GM19035 (cell line): ENCODE results near the gene CSAD.
"Not testable (repeated sequence)": the region's sequence is repeated elsewhere in the genome, so short reads cannot be mapped to it uniquely, and the experiment has no call there.

Experiments used
- ATAC-seq: cut with Tn5 transposase; IDR thresholded peaks from one replicate; pipeline ENCODE4 v1.9.1; 2021; ENCODE audit not compliant: unreplicated experiment

CSAD gene

DNA sequence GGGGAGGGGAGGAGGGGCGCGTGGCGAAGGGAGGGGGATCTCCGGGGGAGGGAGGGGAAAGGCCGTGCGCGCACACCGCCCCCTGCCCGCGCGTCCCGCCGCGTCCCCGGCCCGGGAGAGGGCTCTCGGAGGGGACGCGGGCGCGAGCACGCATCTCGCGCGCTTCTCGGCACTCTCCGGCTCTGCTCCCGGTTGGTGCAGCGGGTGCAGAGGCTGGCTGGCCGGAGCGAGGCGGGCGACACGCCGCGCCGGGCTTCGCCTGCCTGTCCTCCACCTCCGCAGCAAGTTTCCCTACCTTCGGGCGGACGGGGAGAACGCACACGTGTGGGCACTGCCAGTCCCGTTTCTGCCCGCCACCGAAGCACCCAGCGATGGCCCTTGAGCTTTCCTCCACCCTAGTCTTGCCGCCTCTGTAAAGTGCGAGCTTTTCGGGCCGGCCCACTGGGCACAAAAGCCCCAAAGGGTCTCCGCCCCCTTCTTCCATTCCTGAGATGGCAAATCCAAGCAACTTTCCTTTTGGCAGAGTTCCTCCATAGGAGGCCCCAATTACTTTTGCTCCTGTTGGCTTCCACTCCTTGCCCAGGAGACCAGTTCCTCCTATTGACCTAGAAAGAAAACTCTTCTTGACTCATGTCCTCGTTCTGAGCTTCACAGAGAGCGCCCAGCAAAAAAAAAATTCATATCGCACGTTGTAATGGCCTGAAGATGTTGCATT, 363 bp upstream of the CSAD start:
- ATAC-seq, result peak; percentile 43

DNA sequence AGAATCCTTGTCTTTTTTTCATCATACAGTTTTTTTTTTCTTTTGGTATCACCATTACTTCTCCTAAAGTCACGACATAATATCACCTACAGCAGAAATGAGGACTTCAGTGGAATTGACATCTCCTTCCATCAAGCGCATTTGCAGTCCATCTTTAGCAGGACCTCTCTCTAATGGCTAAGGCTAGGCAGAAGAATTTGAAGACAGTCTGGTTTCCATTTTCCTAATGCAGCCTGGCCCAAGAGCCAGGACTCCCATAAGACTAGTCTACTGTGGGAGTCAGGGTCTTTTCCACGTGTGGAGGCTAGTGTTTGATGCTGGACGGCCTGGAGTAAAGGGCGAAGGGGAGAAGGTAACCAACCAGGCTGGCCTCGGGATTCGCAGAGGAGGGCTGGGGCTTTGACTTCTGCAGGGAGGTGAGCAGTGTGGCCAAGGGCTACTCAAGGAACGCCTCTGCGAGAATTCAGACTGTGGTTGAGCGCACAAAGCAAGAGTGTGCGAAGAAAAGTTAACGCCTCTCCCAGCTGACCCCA, 972 bp downstream of the CSAD start:
- peak; percentile 3 for ATAC-seq

DNA sequence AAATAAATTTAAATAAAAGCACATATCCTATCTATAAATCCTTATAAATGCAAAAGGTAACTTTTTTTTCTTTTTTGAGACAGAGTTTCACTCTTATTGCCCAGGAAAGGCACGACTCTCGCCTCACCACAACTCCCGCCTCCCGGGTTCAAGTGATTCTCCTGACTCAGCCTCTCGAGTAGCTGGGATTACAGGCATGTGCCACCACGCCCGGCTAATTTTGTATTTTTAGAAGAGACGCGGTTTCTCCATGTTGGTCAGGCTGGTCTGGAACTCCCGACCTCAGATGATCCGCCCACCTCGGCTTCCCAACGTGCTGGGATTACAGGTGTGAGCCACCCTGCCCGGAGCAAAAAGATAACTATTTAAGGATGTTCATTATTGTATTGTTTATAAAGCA, 1.9 kb downstream of the CSAD start:
- not testable (repeated sequence) for ATAC-seq

DNA sequence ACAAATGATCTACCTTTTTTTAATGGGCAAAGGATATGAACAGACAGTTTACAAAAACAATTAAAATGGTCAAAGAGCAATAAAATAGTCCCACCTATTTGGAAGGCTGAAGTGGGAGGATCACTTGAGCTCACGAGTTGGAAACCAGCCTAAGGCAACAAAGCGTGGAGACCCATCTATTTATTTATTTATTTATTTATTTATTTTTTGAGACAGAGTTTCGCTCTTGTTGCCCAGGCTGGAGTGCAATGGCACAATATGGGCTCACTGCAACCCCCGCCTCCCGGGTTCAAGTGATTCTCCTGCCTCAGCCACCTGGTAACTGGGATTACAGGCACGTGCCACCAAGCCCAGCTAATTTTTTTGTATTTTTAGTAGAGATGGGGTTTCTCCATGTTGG, 3.3 kb downstream of the CSAD start:
- ATAC-seq, result not testable (repeated sequence)

DNA sequence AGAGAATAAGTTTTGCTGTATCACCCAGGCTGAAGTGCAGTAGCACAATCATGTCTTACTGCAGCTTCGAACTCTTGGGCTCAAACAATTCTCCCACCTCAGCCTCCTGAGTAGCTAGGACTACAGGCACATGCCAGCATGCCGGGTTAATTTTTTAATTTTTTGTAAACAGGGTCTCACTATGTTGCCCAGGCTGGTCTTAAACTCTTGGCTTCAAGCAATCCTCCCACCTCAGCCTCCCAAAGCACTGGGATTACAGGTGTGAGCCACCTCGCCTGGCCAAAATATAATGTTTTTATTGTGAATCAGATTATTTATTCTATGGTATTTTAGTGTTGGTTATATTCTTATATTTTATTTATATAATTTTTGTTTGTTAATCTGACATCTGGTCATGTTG, 4.0 kb downstream of the CSAD start:
- no peak for ATAC-seq

DNA sequence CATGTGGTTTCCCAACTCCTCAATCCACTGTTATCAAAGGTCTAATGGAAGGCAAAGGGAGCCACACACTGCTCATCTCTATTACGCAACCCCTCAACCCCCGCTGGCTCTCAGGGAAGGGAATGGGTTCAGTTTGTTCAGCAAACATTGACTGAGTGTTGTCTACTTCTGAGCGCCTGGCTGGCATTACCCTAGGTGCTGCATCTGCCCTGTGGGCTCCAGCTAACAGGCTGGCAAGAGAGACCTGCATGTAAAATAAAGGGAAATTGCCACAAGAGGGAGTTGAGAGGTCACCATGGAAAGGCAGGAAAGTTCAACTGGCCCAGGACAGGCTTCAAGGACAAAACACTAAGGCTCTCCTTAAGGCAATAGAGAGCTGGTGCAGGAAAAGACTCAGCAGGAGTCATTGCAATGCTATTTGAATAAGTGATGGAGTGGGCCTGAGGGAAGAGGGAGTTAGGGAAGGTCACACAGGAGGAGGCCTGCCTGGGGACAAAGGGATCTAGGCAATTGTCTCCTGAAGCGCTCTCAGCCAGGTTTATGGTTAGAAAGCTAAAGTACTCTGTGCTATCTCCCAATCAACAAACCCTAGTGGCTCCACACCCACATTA, 5.7 kb downstream of the CSAD start:
- ATAC-seq, result no peak

DNA sequence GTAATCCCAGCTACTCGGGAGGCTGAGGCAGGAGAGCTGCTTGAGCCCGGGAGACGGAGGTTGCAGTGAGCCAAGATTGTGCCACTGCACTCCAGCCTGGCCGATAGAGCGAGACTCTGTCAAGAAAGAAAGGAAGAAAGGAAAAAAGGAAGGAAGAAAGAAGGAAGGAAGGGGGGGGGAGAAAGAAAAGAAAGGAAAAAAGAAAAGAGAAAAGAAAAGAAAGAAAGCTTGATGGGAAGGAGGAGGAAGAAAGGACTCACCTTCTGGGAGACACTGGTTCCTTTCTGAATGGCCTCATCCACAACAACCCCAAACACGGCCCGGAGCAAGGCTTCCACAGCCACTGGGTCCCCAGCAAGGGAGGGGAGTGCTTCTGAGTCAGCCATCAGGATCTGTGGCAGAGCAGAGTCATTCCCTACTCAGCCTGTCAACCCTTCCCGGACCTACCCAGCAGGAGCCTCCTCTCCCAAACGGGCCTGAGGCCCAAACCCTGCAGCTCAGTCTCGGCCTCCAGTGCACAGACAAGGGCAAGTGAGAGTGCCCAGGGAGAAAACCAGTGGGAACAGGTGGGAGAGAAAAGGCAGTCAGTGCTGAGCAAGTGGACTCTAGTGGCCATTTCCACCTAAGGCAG, 7.5 kb downstream of the CSAD start:
- no peak for ATAC-seq

DNA sequence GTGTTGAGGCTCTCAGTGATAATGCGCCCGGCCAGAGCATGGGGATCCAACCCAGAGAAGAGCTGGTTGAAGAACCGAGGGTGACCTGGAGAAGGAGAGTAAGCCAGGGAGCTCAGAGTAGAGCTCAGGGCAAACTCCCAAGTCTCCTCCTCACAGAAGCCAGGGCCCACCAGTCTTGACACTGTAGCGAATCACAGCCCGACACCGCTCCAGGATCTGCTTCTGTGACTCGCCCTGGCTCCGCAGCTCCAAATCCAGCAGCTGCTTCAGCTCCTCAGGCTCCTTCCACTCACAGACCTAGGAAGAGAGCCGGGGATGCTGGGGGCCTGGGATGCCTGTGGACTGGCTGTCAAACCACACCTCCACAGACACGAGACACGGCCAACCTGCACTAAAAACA, 8.4 kb downstream of the CSAD start:
- ATAC-seq, result no peak

DNA sequence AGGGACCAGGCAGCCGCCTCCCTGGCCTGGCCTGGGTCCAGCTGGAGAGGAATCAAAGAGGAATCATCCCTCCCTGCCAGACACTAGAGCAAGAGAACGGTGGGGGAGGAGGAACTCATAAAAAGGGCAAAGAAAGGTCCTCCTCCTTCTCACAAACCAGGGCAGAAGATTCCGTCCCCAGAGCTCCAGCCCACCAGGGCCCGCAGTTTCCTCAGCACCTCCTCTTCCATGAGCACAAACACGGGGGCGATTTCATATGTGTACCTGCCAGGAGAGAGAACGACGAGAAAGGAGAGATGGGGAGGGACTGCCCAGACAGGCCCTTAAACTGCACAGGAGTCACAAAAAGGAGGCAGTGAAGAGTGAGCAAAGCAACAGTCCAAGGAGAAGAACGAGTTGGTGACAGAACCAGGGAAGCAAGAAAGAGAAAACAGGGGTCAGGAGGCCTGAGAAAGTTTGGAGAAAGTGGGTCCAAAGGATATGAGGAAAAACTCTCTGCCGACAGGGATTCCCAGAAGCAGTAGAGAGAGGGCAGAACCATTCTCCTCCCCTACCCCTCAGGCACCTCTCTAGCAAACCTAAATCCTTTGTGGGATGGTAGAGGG, 8.9 kb downstream of the CSAD start:
- no peak for ATAC-seq

DNA sequence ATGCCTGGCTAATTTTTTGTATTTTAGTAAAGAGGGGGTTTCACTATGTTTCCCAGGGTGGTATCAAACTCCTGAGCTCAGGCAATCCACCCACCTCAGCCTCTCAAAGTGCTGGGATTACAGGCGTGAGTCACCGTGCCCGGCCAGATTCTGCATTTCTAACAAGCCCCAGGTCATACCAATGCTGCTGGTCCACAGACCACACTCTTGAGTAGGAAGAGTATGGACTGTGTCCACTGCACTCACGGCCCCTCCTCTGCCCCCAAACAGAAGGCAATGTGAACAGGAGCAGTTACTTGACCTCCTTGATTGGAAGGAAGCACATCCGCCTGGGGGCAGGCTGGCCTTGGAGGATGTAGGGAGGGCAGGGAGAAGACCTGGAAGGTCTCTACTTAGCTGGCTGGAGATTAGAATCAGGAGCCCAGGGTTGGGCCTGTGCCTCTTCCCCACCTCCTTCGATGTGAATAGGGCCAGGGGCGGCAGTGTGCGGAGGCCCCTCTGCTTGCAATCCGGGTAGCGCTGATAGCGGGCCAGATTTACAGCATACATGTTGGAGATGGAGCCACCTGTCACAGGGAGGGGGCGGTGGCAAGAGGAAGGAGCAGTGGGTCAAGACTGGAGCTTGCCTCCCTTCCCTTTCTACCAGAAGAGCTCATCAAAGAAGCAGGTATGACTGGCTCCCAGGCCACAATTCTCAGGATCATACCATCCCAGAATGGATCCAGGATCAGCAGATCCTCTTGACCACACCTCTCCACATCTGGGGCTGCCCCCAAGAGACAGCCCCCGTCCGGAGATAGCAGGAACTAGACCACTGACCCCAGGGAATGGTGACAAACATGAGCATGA, 9.6 kb downstream of the CSAD start:
- ATAC-seq, result no peak

DNA sequence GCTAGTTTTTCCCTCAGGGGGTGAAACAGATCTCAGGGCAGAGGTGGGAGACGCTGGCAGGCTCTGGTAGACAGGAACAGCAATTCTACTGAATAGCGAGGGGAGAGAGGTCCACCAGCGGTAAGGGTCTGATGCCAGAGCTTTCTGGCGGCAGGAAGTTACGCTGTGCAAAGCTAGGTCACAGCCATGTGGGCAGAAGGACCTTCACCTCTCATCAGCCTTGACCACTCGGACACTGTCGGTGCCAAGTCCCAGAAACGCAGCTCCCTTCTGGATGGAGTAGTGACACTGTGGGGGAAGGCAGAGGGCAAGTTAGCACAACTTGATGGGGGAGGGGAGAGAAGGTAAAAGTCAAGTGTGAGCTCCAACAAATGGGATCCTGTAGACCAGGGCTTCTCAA, 10.5 kb downstream of the CSAD start:
- ATAC-seq, result no peak

DNA sequence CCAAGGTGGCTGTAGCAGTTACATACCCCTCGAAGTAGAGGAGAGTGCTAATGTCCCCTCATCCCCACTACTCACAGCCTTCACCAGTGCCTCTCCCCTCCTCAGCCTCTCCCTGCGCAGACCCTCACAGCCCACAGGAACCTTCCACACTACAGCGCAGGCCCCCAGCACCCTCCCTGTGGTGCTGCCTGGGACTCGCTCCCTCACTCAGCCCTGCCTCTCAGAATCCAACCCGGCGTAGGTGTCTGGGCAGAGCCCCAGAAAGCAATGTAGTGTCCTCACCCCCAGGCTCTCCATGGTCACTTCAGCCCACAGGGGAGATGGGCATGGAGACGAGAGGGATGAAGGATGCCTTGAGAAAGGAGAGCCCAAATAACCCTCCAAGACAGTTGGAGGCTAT, 11.1 kb downstream of the CSAD start:
- no peak for ATAC-seq

DNA sequence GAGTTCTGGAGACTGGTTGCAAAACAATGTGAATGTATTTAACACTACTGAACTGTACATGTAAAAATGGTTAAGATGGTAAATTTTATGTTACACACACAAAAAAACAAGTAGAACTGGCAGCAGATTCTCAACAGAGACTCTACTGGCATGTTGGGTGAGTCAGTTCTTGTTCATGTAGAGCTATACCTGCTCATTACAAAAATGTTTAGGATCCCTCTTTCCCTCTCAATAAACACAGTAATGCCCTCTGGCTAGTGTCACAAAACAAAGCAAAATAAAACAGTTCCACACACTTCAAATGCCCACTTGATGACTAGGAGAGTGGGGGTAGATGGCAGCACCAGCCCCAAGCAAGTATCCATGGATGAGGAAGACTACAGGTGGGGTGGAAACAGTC, 13.9 kb downstream of the CSAD start:
- no peak for ATAC-seq

DNA sequence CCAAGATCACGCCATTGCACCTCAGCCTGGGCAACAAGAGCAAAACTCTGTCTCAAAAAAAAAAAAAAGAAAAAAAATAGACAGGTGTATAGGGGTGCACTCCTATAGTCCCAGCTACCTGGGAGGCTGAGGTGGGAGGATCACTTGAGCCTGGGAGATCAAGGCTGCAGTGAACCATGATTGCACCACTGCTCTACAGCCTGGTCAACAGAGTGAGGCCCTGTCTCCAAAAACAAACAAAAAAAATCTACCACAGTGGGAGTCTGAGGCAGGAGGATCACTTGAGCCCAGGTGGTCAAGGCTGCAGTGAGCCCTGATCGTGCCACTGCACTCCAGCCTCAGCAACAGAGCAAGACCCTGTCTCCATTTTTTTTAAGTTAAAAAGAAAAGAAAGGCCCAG, 17.7 kb downstream of the CSAD start:
- not testable (repeated sequence) for ATAC-seq

DNA sequence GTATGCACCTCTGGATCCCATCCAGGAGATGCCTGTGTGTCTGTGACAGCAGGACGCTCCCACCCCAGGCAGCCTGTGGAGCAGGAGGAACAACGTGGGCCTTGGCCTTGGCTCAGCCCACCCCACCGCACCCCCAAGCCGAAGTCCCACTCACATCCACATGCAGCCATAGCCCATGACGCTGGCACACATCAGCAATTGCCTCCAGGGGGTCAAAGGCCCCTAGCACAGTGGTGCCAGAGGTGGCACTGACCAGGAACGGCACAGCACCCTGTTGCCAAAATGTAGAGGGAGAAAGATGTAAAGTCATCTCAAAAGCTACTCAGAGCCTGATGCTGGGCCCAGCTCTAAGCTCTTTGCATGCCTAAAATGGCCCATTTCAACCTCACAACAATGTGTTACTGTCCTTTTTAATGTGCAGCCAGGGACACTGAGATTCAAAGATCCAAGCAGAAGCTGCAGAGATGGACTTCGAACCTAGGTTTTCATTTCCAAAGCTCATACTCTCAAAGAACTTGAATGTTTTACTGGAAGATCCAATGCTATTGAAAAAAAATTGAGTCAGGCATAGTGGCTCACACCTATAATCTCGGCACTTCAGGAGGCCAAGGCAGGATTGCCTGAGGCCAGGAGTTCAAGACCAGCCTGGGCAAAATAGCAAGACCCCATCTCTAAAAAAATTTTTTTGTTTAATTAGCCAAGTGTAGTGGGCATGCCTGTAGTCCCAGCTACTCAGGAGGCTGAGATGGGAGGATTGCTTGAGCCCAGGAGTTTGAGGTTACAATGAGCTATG, 19.4 kb downstream of the CSAD start:
- no peak for ATAC-seq

DNA sequence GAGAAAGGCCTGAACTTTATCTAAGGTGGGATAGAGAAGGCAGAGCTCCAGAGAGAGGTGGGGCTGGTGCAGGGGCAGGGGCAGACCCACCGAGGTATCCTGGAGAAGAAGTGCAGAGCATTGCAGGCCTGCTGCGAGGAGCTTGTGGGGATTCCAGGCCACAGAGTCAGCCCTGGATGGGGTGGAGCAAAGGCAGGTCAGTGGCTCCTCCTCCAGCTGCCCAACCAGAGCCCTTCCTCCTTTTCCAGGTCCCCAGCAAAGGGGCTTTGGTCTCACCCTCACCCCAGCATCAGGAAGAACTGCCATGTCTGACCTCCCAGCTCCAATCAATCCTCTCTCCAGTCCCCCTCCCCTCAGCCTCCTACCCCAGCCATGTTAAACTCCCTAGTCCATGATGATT, 20.1 kb downstream of the CSAD start:
- ATAC-seq, result no peak

DNA sequence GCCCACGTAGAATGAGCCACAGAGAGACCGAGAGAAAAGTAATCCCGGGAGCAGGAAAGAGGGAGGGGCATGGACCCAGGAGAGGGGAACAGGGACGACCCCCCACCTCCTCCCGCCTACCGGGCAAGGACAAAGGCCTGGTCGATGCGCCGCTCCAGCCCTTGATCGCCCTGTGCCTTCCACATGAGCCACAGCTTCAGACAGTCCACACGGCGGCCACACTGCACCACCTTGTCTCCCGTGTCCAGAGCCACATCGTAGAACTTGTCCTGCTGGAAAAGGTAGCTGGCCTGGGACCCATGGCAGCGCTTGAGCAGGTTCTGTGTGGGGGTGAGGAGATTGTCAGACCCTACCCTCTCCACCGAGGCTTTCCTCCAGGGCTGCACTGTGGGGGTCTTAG, 20.7 kb downstream of the CSAD start:
- ATAC-seq, result no peak

DNA sequence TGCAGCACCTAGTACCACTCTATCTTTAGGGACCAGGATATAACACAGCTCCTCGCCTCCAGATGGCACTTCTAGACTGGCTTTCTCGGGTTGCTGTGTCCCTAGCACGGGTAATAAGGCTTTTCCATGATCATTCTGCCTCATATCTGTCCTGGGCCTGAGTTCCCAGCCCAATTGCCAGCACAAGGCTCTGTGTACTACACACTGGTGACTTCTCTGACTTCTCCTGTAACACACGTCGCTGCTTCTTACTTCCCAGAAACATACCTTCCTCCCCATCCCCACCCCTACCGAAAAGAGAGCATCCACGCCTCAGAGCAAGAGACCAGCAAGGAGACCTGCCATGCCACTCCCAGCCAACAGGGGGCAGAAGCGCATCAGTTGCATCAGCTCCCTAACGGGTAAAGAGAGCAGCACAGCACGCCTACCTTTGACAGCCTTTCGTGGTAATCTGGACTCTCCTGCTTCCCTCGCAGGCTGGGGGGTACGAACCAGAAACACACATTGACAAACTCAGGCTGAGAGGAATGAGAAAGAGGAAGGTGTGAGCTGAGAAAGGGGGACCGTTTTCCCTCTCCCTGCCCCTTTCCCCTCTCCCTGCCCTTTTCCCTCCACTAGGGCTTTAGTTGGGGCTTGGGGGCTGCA, 21.4 kb downstream of the CSAD start:
- peak; percentile 79 for ATAC-seq

DNA sequence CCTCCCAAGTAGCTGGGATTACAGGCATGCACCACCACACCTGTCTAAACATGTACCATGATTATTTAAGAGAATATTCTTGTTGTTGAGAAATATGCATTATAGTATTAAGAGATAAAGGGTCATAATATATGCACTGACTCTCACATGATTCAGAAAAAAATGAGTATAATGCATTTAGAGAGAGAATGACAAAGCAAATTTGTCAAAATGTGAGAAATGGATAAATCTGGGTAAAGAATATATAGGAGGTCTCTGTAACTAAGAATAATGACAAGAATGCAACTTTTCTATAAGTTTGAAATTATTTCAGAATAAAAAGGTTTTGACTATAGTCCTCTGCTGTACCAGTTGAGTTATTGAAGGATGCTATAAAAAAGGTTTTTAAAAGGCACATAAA, 28.3 kb downstream of the CSAD start:
- no peak for ATAC-seq

DNA sequence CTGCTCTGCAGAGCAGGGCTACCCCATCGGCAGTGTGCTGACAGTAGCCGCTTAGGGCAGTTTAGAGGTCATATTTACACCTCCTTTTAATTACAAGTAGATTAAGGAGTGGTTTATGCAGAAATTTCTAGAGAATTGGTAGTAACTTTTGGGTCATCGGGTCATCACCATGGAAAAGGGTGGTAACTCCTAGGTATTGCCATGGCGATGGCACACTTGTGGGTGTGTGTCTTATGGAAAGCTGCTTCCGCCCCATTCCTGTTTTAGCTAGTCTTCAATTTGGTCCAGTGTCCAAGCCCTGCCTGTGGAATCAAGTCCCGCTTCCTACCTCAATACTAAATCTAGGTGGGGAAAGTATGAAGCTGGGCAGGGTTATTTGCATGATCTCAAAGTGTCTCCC, 29.7 kb downstream of the CSAD start:
- ATAC-seq, result no peak
